HuH-7.5 (cell line): Measurements from ENCODE around the gene MAPKAPK3.

Experiments
- DNase-seq: peaks from one replicate; pipeline ENCODE4 v3.0.0; 2011; ENCODE audit warnings: low spot score

The MAPKAPK3 gene

DNA sequence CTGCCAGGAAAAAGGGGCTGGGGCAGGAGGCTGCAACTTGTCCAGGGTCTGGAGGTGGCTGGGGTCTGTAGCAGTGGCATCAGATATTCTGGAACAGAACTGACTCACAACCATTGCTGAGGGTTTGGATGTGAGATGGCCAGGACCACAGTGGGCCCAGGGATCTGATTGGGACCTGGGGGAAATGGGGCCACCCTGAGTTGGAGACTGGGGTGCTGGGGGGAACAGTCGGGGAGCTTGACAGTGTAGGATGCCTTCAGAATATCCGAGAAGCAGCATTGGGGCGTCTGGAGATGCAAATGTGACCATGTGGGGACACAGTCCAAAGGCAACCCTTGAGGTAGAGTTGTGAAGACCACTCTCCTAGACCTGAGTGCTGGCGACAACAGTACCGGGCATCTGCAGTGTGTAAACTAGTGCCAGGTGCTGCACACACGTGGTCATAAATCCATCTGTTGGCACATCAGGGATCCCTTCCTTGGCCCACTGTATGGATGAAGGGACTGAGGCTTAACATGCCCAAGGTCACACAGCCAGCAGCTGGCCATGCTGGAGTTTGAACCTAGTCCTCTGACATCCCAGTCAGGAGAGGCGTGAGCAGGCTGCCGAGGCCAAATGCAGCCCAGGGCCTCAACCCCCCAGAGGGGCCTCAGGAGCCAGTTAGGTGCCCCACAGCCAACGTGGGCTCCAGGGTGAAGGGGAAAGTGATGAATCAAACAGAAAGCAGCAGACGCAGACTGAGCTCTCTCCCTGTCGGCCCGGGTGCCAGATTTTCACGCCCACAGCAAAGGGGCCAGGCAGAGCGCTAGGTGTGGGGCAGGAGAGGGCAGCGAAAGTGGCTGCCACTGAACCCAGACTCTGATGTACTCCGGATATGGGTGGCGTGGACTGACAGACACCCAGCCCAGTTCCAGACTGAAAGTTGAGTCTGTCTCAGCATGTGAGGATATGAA lies 28.9 kb upstream of the MAPKAPK3 start:
- DNase-seq = no peak

GRCh38 chr3:50588759-50589433 lies 28.1 kb upstream of the MAPKAPK3 start:
- no peak for DNase-seq

DNA sequence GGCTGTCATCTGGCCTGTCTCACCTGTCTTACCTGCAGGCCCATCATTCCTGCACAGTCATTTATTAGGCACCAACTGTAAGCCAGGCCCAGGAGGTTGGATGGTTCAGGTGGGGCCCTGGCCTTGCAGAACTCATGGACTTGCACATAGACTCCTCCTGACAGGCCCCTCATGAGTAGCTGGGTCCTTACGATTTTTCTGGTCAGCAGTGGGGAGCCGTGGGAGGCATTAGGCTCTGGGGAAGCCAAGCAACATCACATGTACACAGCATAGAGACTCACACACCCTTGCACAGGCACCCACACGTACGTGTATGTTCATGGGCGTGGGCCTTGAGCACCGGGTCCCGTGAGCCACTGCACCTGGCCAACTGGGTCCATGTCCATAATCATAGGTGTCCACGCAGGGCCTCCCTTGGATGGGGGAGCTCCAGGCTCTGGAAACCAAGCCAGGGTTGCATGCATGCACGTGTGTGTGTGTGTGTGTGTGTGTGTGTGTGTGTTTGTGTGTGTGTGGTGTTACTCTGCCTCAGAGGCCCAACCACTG lies 25.7 kb upstream of the MAPKAPK3 start:
- no peak for DNase-seq

GRCh38 chr3:50592568-50592967 lies 24.4 kb upstream of the MAPKAPK3 start:
- no peak for DNase-seq

- DNase-seq = no peak
These were observed 22.6 kb upstream of the MAPKAPK3 start for GRCh38 chr3:50594253-50594785.

- no peak for DNase-seq
These were observed 17.7 kb upstream of the MAPKAPK3 start for GRCh38 chr3:50599115-50599715.

- DNase-seq = no peak
These were observed 17.2 kb upstream of the MAPKAPK3 start for GRCh38 chr3:50599716-50600118.

DNA sequence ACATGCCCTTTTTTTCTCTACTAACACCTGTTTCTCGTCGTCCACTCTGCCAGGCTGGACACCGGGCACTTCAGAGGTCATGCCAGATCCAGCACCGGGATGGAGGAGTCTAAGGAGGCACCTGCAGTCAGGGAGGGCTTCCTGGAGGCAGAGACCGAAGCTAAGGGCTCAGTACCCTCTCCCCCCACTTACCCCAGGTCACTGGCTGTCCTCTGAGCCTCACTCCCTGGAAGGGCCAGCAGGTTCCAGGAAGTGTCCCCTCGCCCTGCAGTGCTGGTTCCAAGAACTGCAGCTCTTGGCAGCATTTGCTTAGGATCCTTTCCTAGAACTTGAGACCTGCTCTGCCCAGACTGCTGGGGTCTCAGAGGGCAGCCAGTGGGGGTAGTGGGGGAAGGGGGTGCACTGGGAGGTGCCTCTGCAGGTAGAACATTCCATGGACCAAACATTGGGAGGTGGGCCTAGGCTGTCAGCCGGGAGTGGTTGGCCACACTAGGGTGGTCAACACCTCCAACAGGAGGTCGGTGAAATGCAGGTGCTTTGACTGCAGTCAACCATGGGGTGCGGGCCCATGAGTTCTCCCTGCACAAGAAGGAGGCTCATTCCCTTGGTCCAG lies 16.7 kb upstream of the MAPKAPK3 start:
- no peak for DNase-seq

DNA sequence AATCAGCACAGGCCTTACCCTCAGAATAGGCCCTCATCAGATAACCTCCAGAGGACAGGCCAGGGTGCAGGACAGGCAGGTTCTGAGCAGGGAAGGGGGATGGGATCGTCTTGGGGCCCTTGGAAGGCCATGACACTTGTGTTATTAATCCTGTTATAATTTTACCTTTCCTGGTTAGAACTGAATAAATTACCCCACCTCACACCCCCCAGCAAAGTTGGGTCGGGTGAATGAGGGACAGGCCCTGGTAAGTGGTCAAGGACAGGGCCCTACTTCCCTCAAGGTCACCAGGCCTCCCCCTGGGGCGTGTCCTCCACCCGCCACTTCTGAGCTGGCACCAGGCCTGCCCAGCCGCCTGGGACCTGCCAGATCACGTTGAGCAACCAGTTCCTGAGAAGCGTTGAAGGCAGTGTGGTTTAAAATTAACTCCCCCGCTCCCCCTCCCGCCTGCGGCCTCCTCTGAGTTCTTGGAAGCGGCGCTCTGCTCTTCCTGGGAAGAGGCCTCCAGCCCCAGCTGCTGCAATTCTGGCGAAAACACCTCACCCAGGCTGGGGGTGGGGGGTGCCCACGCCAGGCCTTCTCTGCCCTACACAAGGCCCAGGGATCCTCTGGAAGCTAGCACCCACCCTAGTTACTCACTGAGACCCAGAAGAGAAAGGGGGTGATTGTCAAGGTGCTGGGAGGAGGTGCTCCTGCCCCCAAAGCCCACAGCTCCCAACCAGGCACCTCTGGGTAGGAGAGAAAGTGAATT lies 15.9 kb upstream of the MAPKAPK3 start:
- peak; percentile 84 for DNase-seq

DNA sequence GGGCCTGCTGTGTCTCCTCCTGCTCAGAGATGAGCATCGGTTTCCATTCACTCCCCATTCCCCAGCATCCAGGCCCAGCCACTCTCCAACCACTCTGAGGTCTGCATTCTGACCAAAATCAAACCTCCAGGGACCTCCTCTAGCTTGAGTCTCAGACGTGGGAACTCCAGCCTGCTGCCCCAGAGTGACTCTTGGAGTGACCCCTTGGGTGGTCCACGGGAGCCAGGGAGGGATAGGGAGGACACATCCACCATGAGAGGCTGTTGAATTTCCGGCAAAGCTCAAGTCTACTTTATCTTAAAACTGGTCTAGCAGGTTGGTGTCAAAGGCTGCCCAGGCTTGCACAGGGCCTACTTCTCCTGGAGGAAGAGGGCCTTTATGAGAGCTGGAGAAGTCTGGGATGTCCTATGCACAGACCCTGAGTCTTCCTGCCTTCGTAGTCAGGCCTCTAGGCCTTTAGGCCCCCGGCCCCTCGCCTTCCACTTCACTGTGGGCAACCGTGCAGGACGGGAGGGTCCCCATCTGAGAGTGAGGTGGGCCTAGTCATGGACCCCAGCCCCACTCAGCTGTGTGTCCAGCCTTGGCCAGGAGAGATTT lies 14.3 kb upstream of the MAPKAPK3 start:
- DNase-seq = no peak

- no peak for DNase-seq
These were observed 13.5 kb upstream of the MAPKAPK3 start for GRCh38 chr3:50603261-50604109.

- DNase-seq = no peak
These were observed 12.8 kb upstream of the MAPKAPK3 start for GRCh38 chr3:50604110-50604621.

DNA sequence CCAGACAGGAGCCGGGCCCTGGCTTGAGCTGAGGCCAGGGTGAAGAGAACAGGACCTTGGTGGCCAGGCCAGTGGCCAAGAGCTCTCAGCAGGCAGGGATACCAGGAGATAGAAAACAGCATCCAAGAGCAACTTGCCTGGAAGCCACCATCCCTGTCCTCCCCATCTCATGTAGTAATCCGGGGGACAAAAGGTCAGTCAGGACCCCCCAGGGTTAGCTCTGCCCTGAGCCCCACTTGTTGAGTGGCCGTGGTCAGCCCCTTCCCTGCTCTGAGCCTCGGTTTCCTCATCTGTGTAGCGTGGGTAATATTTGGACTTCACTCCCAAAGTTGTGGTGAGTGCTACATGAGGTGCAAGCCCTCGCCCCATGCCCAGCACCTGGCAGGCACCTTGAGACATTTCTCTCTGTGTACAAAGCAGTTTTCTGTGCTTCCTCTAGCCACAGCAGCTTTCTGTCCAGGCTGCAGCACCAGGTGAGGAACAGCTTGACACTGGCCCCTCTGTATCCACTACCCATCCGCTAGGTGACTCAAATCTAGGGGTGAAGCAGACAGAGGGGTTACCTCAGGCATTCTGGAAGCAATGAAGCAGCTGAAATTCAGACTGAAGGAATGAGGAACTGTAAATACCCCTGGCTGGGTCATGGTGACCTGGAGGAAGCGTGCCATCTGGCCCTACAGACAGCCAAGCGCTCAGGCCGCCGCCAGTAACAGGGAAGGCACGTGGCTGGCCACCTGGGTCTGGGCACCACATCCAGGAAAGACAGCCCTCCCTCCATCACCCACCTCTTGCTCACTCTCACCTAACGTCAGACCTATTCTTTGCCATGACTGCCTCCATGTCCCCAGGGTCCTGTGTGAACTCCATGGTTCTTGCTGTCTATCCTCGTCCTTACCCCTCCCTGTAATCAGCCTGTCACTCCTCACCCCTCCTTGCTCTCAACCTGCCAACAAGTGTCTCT lies 12.0 kb upstream of the MAPKAPK3 start:
- no peak for DNase-seq

DNA sequence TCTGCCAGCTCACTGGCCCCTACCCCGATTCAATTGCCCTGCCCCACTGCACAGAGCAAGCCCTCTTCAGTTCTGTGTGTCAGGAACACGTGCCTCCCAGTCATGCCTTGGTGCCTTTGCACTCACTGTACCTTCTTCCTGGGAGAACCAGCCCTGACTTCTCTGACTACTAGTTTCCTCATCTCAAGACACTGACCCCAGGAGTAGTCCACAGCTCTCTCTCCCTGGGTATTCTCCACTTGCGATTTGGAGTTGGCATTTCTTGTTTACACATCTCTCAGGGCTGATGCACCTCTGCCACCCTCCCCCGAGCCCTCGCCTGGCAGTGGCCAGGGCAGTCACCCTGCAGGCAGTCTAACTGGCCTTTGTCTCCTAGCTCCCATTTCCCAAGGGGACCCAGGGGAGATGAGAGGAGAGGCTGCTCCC lies 11.0 kb upstream of the MAPKAPK3 start:
- no peak for DNase-seq

GRCh38 chr3:50606596-50606995 lies 10.4 kb upstream of the MAPKAPK3 start:
- no peak for DNase-seq

- DNase-seq = no peak
These were observed 9.5 kb upstream of the MAPKAPK3 start for GRCh38 chr3:50607271-50608091.

DNA sequence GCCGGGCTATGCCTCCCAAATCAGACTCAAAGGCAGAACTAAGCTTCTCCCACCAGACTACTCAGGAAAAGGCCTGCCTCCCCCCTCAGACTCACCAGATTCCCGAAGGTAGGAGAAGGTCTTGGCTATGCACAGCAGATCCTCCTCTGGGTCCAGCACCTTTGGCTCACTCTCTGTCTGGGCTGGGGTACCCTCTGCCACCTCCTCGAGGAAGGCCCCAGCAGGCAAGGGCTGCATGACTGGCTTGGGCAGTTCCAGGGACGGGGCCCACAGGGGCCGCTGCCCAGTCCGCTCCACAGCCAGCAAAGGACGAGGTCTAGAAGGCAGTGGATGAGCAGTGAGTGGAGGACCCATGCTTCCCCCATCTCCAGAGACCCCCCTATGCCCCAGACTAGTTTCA lies 8.7 kb upstream of the MAPKAPK3 start:
- DNase-seq = no peak
